Measurements from ENCODE around the gene DMXL1.

Gene DMXL1

GRCh38 chr5:119058979-119059529 is 11.8 kb upstream of the DMXL1 start:
- Histone ChIP-seq H3K79me2 (ENCODE audit: insufficient read depth, low read length) (no peaks in the 10 kb centered on the region), H3K4me1 (ENCODE audit: insufficient read depth, low read length) (no peaks in the 10 kb centered on the region), H3K27me3 (ENCODE audit: insufficient read depth, low read length, poor library complexity) (no peaks in the 10 kb centered on the region), H3K4me3 (ENCODE audit: low read depth in 1 of 2, low read length in 2 of 2) (no peak overlapping the region), H3K27ac (ENCODE audit: low read length) (no peak overlapping the region), H2AFZ (ENCODE audit: low read depth, low read length) (no peak overlapping the region), H4K20me1 (ENCODE audit: insufficient read depth, low read length) (no peaks in the 10 kb centered on the region), H3K4me2 (ENCODE audit: insufficient read depth, low read length) (no peak overlapping the region), H3K9ac (ENCODE audit: low read depth, low read length) (no peak overlapping the region), H3K36me3 (ENCODE audit: insufficient read depth, low read length) (no peaks in the 10 kb centered on the region), H3K9me3 (ENCODE audit: insufficient read depth, low read length, severe bottlenecking) (no peaks in the 10 kb centered on the region)
- ATAC-seq (ENCODE audit: insufficient read depth, low read depth) (no peak), DNase-seq (no peak)
- TF ChIP-seq EZH2 (IDR thresholded peaks at IDR 0.05; ENCODE audit: borderline replicate concordance, low read depth, low read length, severe bottlenecking) (no peak), CTCF (IDR thresholded peaks at IDR 0.05; ENCODE audit: borderline replicate concordance, extremely low read depth, low read length, poor library complexity, severe bottlenecking) (no peak)

GRCh38 chr5:119059740-119060255 is 11.1 kb upstream of the DMXL1 start:
- Histone ChIP-seq H3K36me3 (ENCODE audit: insufficient read depth, low read length) (no peaks in the 10 kb centered on the region), H3K4me1 (ENCODE audit: insufficient read depth, low read length) (no peaks in the 10 kb centered on the region), H3K4me3 (ENCODE audit: low read depth in 1 of 2, low read length in 2 of 2) (no peak overlapping the region), H3K9me3 (ENCODE audit: insufficient read depth, low read length, severe bottlenecking) (no peaks in the 10 kb centered on the region), H3K79me2 (ENCODE audit: insufficient read depth, low read length) (no peaks in the 10 kb centered on the region), H3K4me2 (ENCODE audit: insufficient read depth, low read length) (no peak overlapping the region), H4K20me1 (ENCODE audit: insufficient read depth, low read length) (no peaks in the 10 kb centered on the region), H2AFZ (ENCODE audit: low read depth, low read length) (no peak overlapping the region), H3K27ac (ENCODE audit: low read length) (no peak overlapping the region), H3K9ac (ENCODE audit: low read depth, low read length) (no peak overlapping the region), H3K27me3 (ENCODE audit: insufficient read depth, low read length, poor library complexity) (no peaks in the 10 kb centered on the region)
- ATAC-seq (ENCODE audit: insufficient read depth, low read depth) (no peak), DNase-seq (no peak)
- TF ChIP-seq CTCF (IDR thresholded peaks at IDR 0.05; ENCODE audit: borderline replicate concordance, extremely low read depth, low read length, poor library complexity, severe bottlenecking) (no peak), EZH2 (IDR thresholded peaks at IDR 0.05; ENCODE audit: borderline replicate concordance, low read depth, low read length, severe bottlenecking) (no peak)

GRCh38 chr5:119063579-119064379 is 7.1 kb upstream of the DMXL1 start:
- DNase-seq (no peak), ATAC-seq (ENCODE audit: insufficient read depth, low read depth) (0 out of 3 replicates have a peak, but pooled peaks have one; percentile 39)
- Histone ChIP-seq H3K79me2 (ENCODE audit: insufficient read depth, low read length) (no peaks in the 10 kb centered on the region), H3K9me3 (ENCODE audit: insufficient read depth, low read length, severe bottlenecking) (no peaks in the 10 kb centered on the region), H3K9ac (ENCODE audit: low read depth, low read length) (no peak overlapping the region), H3K27me3 (ENCODE audit: insufficient read depth, low read length, poor library complexity) (no peaks in the 10 kb centered on the region), H3K4me2 (ENCODE audit: insufficient read depth, low read length) (no peak overlapping the region), H4K20me1 (ENCODE audit: insufficient read depth, low read length) (no peaks in the 10 kb centered on the region), H3K4me1 (ENCODE audit: insufficient read depth, low read length) (no peaks in the 10 kb centered on the region), H3K36me3 (ENCODE audit: insufficient read depth, low read length) (no peaks in the 10 kb centered on the region), H3K27ac (ENCODE audit: low read length) (no peak overlapping the region), H2AFZ (ENCODE audit: low read depth, low read length) (no peak overlapping the region), H3K4me3 (ENCODE audit: low read depth in 1 of 2, low read length in 2 of 2) (no peak overlapping the region)
- TF ChIP-seq CTCF (IDR thresholded peaks at IDR 0.05; ENCODE audit: borderline replicate concordance, extremely low read depth, low read length, poor library complexity, severe bottlenecking) (no peak), EZH2 (IDR thresholded peaks at IDR 0.05; ENCODE audit: borderline replicate concordance, low read depth, low read length, severe bottlenecking) (no peak)
